AG20443 (cell line): Measurements from ENCODE around the gene RPA3.

Experiments
- DNase-seq: peaks from one replicate; pipeline ENCODE4 v3.0.0; 2012; ENCODE audit warnings: low spot score, mixed read lengths

RPA3 gene

GRCh38 chr7:7607010-7607409 is 111.4 kb downstream of the RPA3 start:
- DNase-seq = no peak

DNA sequence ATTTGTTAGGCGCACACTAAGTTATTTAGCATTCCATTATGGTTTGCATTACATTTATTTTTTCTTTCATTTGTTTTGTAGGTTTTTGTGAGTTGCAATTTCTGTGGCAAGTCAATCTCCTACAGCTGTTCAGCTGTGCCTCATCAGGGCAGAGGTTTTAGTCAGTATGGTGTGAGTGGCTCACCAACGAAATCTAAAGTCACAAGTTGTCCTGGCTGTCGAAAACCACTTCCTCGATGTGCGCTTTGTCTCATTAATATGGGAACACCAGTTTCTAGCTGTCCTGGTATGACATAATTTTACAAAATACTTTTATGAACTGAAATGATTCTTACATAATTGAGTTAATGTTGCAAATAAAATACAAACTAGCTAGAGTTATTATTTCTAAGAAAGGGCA is 122.2 kb downstream of the RPA3 start:
- no peak for DNase-seq

DNA sequence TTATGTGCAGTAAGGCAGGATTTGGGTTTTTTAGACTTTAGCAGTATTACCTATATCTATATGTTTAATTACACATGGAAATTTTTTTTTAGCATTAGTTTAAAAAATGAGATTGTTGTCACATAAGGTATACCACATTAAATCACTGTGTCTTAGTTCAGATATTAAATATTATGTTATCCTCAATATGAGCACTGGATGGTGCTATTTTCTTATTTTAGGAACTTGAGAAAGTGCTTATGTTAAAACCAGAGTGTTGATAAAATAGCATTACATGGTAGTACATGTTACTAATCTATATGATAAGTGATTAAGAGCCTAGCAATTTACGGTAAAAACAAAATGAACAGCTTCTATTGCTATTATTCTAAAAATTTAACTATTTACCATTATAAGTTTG is 123.0 kb downstream of the RPA3 start:
- DNase-seq = peak; percentile 37
